A673 (cell line): ENCODE data around the gene OR5M10.

Experiments used
- EZH2 ChIP-seq: fragments of 200-600 bp; sonication (generic); IDR thresholded peaks from 2 replicates; pipeline ENCODE4 v1.6.1; 2017; ENCODE audit warnings: borderline replicate concordance, low read depth, mild to moderate bottlenecking, mixed read lengths, antibody characterized with exemption, low read length; ENCODE audit not compliant: poor library complexity, severe bottlenecking
- TF ChIP-seq, protein P1 (sequence below): fragments of 300-800, 200-600 bp; sonication (generic); conservative IDR thresholded peaks from 2 replicates; pipeline ENCODE4 v1.5.1; 2017; ENCODE audit warnings: low read depth, mild to moderate bottlenecking, antibody characterized with exemption, low read length, moderate library complexity, mixed read lengths

- TF ChIP-seq, protein P1, sequence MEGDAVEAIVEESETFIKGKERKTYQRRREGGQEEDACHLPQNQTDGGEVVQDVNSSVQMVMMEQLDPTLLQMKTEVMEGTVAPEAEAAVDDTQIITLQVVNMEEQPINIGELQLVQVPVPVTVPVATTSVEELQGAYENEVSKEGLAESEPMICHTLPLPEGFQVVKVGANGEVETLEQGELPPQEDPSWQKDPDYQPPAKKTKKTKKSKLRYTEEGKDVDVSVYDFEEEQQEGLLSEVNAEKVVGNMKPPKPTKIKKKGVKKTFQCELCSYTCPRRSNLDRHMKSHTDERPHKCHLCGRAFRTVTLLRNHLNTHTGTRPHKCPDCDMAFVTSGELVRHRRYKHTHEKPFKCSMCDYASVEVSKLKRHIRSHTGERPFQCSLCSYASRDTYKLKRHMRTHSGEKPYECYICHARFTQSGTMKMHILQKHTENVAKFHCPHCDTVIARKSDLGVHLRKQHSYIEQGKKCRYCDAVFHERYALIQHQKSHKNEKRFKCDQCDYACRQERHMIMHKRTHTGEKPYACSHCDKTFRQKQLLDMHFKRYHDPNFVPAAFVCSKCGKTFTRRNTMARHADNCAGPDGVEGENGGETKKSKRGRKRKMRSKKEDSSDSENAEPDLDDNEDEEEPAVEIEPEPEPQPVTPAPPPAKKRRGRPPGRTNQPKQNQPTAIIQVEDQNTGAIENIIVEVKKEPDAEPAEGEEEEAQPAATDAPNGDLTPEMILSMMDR: no peak
- TF ChIP-seq EZH2: no peak
Observed at GRCh38 chr11:56543157-56543556, 34.4 kb downstream of the OR5M10 start, which contains the start of gene OR5M11.
